Endometrial microvascular endothelial cells (primary cell): ENCODE data around the gene IBA57. TPM values are rescaled to one million over a fixed set of nuclear protein-coding genes. Genes with fewer than 3 reads are reported as not detected.
"Not testable (repeated sequence)": the region's sequence is repeated elsewhere in the genome, so short reads cannot be mapped to it uniquely, and the experiment has no call there.

ENCODE experiments used
- in situ Hi-C: cut with HindIII; loops from 2 replicates; pipeline ENCODE4 v1.10.0; 2017; ENCODE audit warnings: low sequenced_read_pairs, low pct_unique_long_range_greater_than_20kb; ENCODE audit errors: inconsistent ontology term
- total RNA-seq: library from RNA; depleted of rRNA; stranded (reverse); fragments of >200 nt; gene quantifications from one replicate; pipeline ENCODE4 v1.2.3, GENCODE V29; 2015; ENCODE audit errors: inconsistent ontology term

Gene IBA57
- total RNA-seq, 1 donor from 2014 or later = 2.6 TPM

- in situ Hi-C loops = no loop called here
Measured at GRCh38 chr1:228216371-228217320, 51.0 kb downstream of the IBA57 start.

DNA sequence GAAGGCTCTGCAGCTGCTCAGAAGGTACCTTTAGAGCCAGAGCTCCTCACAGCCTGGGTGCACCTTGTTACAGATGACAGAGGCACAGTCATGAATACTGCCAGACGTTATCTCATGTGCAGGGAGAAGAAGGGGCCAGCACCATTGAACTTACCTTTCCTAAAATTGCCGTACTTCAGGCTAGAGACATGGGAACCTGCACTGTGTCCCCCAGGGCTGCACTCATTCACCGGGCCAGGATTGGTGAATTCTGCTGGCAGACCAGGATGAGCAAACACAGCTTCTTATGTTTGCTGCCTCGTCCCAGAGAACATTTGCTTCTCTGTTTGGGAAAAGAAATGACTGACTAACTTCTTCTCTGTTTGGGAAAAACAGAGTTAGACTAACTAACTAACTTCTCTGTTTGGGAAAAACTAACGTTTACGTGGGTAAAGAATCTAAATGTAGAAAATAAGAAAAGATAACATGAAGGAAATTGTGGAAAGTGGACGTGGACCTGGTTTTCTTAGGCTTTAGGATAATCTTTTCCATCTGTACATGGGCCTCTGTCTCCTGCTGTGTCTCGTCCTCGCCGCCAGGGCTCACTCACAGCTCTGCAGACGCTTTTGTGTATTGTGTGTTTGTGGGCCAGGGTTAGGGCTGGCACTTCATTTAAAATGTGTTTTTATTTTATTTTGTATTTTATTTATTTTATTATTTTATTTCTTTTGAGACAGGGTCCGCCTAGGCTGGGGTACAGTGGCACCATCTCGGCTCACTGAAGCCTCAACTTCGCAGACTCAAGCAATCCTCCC lies 52.1 kb downstream of the IBA57 start:
- in situ Hi-C loops = no loop called here

GRCh38 chr1:228218513-228219244 lies 53.1 kb downstream of the IBA57 start:
- in situ Hi-C loops = no loop called here

DNA sequence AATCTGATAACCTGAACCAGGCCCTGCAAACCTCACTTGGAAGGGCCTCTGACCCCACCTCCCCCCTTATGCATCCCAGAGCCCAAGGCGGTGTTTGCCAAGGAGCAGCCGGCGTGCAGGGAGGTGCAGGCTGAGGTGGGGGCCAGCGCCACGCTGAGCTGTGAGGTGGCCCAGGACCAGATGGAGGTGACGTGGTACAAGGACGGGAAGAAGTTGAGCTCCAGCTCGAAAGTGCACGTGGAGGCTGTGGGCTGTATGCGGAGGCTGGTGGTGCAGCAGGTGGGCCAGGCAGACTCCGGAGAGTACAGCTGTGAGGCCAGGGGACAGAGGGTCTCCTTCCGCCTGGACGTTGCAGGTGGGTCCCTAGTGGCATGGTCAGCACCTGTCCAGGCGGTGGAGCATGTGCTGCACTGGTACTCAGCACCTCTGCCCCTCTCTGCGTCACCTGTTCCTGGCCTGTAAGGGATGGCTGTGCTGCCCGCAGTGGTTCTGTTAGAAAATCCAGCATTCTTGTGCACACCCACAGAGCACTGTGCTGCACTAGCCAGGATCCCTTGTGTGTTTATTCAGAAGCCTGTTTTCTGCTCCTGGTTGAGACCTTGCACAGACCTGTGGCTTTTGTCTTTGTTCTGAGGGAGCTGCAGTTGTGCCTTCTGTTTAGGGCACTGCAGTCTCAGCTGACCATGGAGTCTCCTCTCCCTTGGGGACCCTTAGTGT lies 53.8 kb downstream of the IBA57 start:
- in situ Hi-C loops = no loop called here

- in situ Hi-C loops = no loop called here
Measured at GRCh38 chr1:228219962-228220780, 54.6 kb downstream of the IBA57 start.

DNA sequence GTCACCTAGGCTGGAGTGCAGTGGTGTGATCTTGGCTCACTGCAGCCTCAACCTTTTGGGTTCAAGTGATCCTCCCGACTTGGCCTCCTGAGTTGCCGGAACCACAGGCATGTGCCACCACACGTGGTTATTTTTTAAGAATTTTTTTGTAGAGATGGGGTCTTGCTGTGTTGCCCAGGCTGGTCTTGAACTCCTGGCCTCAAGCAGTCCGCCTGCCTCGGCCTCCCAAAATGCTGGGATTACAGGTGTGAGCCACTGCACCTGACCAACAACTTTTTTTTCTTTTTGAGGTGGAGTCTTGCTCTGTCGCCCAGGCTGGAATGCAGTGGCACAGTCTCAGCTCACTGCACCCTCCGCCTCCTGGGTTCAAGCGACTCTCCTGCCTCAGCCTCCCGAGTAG lies 55.5 kb downstream of the IBA57 start:
- in situ Hi-C loops = not testable (repeated sequence)

GRCh38 chr1:228222548-228222947 lies 56.9 kb downstream of the IBA57 start:
- in situ Hi-C loops = no loop called here

DNA sequence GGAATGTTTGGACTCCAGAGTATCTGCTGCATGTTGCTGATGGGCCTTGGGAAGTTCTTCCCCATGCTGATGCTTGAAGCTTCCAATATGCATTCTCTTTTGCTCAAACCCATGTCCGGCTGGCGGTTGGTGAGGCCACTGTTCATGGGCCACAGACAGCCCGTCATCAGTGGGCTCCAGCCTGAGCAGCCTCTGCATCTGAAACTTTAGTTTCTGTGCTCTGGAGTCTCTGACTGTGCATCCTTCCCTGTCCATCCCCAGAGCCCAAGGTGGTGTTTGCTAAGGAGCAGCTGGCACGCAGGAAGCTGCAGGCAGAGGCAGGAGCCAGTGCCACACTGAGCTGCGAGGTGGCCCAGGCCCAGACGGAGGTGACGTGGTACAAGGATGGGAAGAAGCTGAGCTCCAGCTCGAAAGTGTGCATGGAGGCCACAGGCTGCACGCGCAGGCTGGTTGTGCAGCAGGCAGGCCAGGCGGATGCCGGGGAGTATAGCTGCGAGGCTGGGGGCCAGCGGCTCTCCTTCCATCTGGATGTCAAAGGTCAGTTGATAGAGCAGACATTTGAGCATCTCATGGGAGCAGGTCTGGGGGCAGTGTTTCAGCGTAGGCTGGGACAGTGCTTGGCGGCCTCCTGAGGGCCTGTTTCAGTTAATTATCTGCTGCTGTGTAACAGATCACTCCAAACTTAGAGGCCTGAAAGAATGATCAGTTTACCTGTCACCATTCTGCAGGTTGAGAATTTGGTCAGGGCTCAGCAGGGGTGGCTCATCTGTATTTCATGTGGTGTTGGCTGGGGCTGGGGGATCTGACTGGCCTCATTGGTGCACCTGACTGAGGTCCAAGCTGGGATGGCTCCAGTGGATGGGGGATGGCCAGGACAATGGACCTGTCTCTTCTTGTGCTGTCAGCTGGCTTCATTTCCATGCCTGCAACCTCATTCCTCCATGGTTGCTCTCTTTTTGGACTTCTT lies 58.9 kb downstream of the IBA57 start:
- in situ Hi-C loops = no loop called here

- in situ Hi-C loops = no loop called here
Measured at GRCh38 chr1:228225165-228225710, 59.6 kb downstream of the IBA57 start.

DNA sequence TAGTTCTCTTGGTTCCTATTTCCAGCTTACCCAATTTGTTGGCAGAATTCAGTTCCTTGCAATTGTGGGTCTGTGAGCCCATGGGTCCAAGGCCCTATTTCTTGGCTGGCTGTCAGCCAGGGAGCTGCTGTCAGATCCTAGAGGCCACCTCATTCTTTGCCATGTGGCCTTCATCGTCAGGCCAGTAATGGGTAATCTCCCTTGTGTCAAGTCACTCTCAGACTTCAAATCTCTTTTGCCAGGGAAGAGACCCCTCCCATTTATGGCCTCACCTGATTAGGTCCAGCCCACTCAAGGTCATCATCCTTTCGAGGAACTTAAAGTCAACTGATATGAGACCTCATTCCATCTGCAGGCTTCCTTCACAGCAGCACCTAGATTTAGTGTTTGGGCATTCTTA lies 60.1 kb downstream of the IBA57 start:
- in situ Hi-C loops = no loop called here

GRCh38 chr1:228226141-228226874 lies 60.7 kb downstream of the IBA57 start:
- in situ Hi-C loops = no loop called here

- in situ Hi-C loops = no loop called here
Measured at GRCh38 chr1:228226956-228227791, 61.6 kb downstream of the IBA57 start.

GRCh38 chr1:228228147-228228546 lies 62.5 kb downstream of the IBA57 start:
- in situ Hi-C loops = not testable (repeated sequence)

GRCh38 chr1:228228601-228229074 lies 63.0 kb downstream of the IBA57 start:
- in situ Hi-C loops = no loop called here

DNA sequence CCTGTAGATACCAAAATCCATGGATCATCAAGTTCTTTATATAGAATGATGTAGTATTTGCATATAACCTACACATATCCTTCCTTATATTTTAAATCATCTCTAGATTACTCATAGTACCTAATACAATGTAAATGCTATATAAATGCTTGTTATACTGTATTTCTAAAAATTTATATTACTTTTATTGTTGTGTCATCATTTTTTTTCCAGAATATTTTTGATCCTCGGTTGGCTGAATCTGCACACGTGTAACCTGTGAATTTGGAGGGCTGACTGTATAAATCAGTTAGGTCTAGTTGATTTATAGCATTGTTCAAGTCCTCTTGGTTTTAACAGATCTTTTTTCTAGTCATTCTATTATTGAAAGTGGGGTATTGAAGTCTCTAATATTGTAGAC lies 65.6 kb downstream of the IBA57 start:
- in situ Hi-C loops = no loop called here
